Spinal cord (tissue), 10 donors: ENCODE measurements around the gene NCCRP1. TPM values are rescaled to one million over a fixed set of nuclear protein-coding genes. Genes with fewer than 3 reads are reported as not detected.

ENCODE experiments used
- DNase-seq, 6 donors: peaks; one replicate each; pipeline versions ENCODE4 v3.0.0 to v3.0.0-alpha.2; 2013 to 2015; ENCODE audit warnings: low spot score in 6 of 6, low read depth in 4 of 6
- H3K27ac ChIP-seq: one replicate; pipeline ENCODE4 v1.5.1; 2013; ENCODE audit warnings: low read depth, low read length, control low read depth
- H3K27me3 ChIP-seq: one replicate; pipeline ENCODE4 v1.6.1; 2013; ENCODE audit warnings: low read length; ENCODE audit not compliant: control insufficient read depth, insufficient read depth
- H3K36me3 ChIP-seq: one replicate; pipeline ENCODE4 v1.6.1; 2013; ENCODE audit warnings: low read length; ENCODE audit not compliant: control insufficient read depth, insufficient read depth
- H3K4me1 ChIP-seq: one replicate; pipeline ENCODE4 v1.6.1; 2013; ENCODE audit warnings: low read length; ENCODE audit not compliant: control insufficient read depth, insufficient read depth
- H3K4me3 ChIP-seq: one replicate; pipeline ENCODE4 v1.5.1; 2013; ENCODE audit warnings: low read depth, low read length, control low read depth
- H3K9me3 ChIP-seq: one replicate; pipeline ENCODE4 v1.6.1; 2013; ENCODE audit warnings: low read length; ENCODE audit not compliant: control insufficient read depth, insufficient read depth
- WGBS: methylation state at CpG from one replicate; pipeline ENCODE4 v1.1.5; 2013; ENCODE audit warnings: missing lambda C conversion rate; ENCODE audit not compliant: insufficient coverage; 5-methylcytosine and 5-hydroxymethylcytosine counted together
- polyA plus RNA-seq, 2 donors: library from polyadenylated mRNA; unstranded; fragments of 120-200 nt; gene quantifications; one replicate each; pipeline ENCODE4 v1.2.1, GENCODE V29; 2013; ENCODE audit not compliant: insufficient read length in 2 of 2
- total RNA-seq, 2 donors: library from RNA; depleted of rRNA in 1 of 2; stranded (reverse); fragments of 120-200 nt in 1 of 2; fragments of >200 nt in 1 of 2; gene quantifications; one replicate each; pipeline versions ENCODE4 v1.2.3 to v1.2.4, GENCODE V29; 2013 to 2014
- donor health status: healthy.

NCCRP1 gene
- total and polyA plus RNA-seq, 4 donors: 0.10 to 0.29 (median 0.16) TPM

GRCh38 chr19:39177736-39178135 is 19.0 kb upstream of the NCCRP1 start:
- H3K4me3 ChIP-seq: no peak overlapping the region
- WGBS: 95% methylated on average over 5 of the region's 11 CpGs
- no peak overlapping the region for H3K27ac ChIP-seq
- DNase-seq: no peak
- H3K4me1 ChIP-seq: no peaks in the 10 kb centered on the region
- no peaks in the 10 kb centered on the region for H3K9me3 ChIP-seq
- H3K27me3 ChIP-seq: no peaks in the 10 kb centered on the region
- peaks cover 91% of the 10 kb centered on the region for H3K36me3 ChIP-seq

DNA sequence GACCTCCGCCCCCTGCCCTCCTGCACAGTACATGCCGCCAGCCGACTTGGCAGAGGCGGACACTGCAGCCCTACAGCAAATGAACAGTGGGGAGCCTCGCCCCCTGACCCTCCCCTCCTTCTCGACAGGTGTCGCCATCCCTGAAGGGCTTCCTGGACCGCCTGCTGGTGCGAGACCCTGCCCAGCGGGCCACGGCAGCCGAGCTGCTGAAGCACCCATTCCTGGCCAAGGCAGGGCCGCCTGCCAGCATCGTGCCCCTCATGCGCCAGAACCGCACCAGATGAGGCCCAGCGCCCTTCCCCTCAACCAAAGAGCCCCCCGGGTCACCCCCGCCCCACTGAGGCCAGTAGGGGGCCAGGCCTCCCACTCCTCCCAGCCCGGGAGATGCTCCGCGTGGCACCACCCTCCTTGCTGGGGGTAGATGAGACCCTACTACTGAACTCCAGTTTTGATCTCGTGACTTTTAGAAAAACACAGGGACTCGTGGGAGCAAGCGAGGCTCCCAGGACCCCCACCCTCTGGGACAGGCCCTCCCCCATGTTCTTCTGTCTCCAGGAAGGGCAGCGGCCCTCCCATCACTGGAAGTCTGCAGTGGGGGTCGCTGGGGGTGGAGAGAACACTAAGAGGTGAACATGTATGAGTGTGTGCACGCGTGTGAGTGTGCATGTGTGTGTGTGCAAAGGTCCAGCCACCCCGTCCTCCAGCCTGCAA is 18.3 kb upstream of the NCCRP1 start:
- H3K27ac ChIP-seq: no peak overlapping the region
- no peak for DNase-seq
- no peaks in the 10 kb centered on the region for H3K9me3 ChIP-seq
- H3K36me3 ChIP-seq: peaks cover 84% of the 10 kb centered on the region
- H3K4me3 ChIP-seq: no peak overlapping the region
- H3K27me3 ChIP-seq: no peaks in the 10 kb centered on the region
- H3K4me1 ChIP-seq: no peaks in the 10 kb centered on the region
- WGBS: 93% methylated on average over 25 of the region's 30 CpGs

GRCh38 chr19:39179754-39180153 is 17.0 kb upstream of the NCCRP1 start:
- no peak overlapping the region for H3K27ac ChIP-seq
- WGBS: 85% methylated on average over 6 of the region's 10 CpGs

GRCh38 chr19:39180749-39181148 is 16.0 kb upstream of the NCCRP1 start:
- Histone ChIP-seq H3K27me3 (no peaks in the 10 kb centered on the region), H3K36me3 (peaks cover 61% of the 10 kb centered on the region), H3K27ac (no peak overlapping the region), H3K4me3 (no peak overlapping the region), H3K9me3 (no peaks in the 10 kb centered on the region), H3K4me1 (no peaks in the 10 kb centered on the region)
- 89% methylated on average over 9 of the region's 9 CpGs for WGBS
- no peak for DNase-seq

More at GRCh38 chr19:39179754-39180153, 17.0 kb upstream of the NCCRP1 start:
- Histone ChIP-seq H3K4me3 (no peak overlapping the region), H3K4me1 (no peaks in the 10 kb centered on the region), H3K36me3 (peaks cover 71% of the 10 kb centered on the region), H3K9me3 (no peaks in the 10 kb centered on the region), H3K27me3 (no peaks in the 10 kb centered on the region)
- no peak for DNase-seq

DNA sequence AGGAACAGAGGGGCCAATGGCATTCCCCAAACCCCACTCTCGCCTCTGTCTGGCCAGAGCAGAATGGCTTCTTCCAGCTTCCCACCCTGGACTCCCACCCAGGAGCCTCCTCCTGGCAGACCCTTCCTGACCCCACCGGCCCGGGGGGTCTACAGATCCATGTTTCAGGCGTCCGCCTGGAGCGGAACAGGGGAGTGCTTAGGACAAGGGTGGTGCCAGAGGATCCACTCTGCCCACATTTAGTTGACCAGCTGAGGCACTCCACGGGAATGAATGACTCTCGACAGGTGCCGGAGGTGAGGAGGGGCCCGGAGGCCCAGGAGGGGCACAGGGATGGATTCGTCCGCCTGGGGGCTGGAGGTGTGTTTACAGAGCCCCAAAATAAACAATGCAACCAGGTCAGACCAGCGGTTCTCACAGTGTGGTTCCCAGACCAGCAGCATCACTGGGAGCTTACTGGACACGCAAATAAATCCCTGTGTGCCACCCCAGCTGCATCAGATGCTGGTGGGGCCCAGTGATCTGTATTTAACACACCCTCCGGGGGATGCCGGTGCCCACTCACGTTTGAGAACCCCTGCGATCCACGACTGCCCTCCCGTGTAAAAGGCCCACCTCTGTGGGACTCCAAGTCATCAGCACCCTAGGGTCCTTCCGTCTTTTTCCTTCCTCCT is 15.1 kb upstream of the NCCRP1 start:
- WGBS: 88% methylated on average over 20 of the region's 21 CpGs
- peaks cover 54% of the 10 kb centered on the region for H3K36me3 ChIP-seq
- no peaks in the 10 kb centered on the region for H3K9me3 ChIP-seq
- no peaks in the 10 kb centered on the region for H3K4me1 ChIP-seq
- H3K27me3 ChIP-seq: no peaks in the 10 kb centered on the region
- no peak overlapping the region for H3K4me3 ChIP-seq
- H3K27ac ChIP-seq: no peak overlapping the region
- no peak for DNase-seq

GRCh38 chr19:39182174-39182505 is 14.6 kb upstream of the NCCRP1 start:
- peaks cover 49% of the 10 kb centered on the region for H3K36me3 ChIP-seq
- H3K9me3 ChIP-seq: no peaks in the 10 kb centered on the region
- no peaks in the 10 kb centered on the region for H3K4me1 ChIP-seq
- no peaks in the 10 kb centered on the region for H3K27me3 ChIP-seq
- no CpG with 5 or more reads among the region's 4 CpGs for WGBS
- no peak for DNase-seq
- H3K27ac ChIP-seq: no peak overlapping the region
- H3K4me3 ChIP-seq: no peak overlapping the region

DNA sequence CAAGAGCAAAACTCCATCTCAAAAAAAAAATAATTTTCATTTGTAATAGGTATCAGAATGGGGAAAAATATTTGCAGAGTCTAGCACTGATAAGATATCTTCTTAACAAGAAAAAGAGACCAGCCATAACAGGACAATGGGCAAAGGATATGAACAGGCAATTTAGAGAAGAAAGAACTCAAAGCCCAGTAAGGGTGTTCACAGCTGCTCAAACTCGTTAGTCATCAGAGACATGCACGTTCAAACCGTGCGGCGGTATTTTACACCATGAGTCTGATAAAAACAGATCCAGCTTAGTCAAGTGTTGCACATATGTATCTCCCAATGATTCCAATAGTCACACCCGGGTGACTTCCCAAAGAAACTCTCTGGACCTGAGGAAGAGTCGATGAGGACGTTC is 13.7 kb upstream of the NCCRP1 start:
- Histone ChIP-seq H3K36me3 (peaks cover 39% of the 10 kb centered on the region), H3K4me1 (no peaks in the 10 kb centered on the region), H3K4me3 (no peak overlapping the region), H3K9me3 (no peaks in the 10 kb centered on the region), H3K27ac (no peak overlapping the region), H3K27me3 (no peaks in the 10 kb centered on the region)
- WGBS: 94% methylated on average over 5 of the region's 8 CpGs
- no peak for DNase-seq

GRCh38 chr19:39186391-39186790 is 10.4 kb upstream of the NCCRP1 start:
- no peaks in the 10 kb centered on the region for H3K27me3 ChIP-seq
- no peak for DNase-seq
- peaks cover 6% of the 10 kb centered on the region for H3K36me3 ChIP-seq
- H3K4me1 ChIP-seq: no peaks in the 10 kb centered on the region
- H3K9me3 ChIP-seq: no peaks in the 10 kb centered on the region
- WGBS: no CpG with 5 or more reads among the region's 8 CpGs
- H3K27ac ChIP-seq: no peak overlapping the region
- no peak overlapping the region for H3K4me3 ChIP-seq

DNA sequence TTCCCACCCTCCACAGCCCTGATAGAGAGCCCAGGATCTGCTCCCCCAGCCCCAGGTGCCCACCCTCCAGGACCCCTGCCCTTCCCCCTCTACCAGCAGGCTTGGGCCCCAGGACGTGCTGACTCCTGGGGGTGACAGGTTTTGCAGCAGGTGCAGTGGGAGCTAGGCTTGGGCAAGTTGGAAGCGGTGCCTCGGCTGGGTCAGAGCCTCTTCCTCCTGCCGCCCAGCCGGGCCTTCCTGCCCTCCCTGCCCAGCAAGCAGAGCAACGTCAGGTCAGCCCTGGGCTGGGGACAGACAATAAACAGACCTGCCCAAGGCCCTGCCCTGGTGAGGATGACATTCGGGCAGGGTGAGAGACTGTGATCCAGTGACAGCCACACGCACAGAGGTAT is 9.2 kb upstream of the NCCRP1 start:
- H3K9me3 ChIP-seq: no peaks in the 10 kb centered on the region
- 55% methylated on average over 7 of the region's 8 CpGs for WGBS
- DNase-seq: no peak
- no peaks in the 10 kb centered on the region for H3K36me3 ChIP-seq
- H3K4me3 ChIP-seq: no peak overlapping the region
- H3K4me1 ChIP-seq: no peaks in the 10 kb centered on the region
- H3K27ac ChIP-seq: no peak overlapping the region
- no peaks in the 10 kb centered on the region for H3K27me3 ChIP-seq

DNA sequence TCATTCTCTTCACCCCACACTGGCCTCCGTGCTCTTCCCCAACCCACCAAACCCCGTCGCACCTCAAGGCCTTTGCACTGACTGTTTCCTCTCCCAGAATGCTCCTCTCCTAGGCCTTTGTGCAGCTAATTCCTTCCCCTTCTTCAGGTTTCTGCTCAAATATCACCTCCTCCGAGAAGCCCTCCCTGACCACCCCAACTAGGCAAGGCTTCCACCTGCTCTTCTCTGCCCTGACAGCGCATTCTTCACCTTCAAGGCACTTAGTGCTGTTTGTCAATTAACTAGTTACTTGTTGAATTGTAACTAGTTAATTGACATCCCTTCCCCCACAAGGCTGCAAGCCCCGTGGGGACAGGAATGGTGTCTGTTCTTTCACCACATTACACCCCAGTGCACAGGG is 7.8 kb upstream of the NCCRP1 start:
- no peaks in the 10 kb centered on the region for H3K27me3 ChIP-seq
- no peak overlapping the region for H3K27ac ChIP-seq
- H3K4me1 ChIP-seq: no peaks in the 10 kb centered on the region
- H3K4me3 ChIP-seq: no peak overlapping the region
- no peaks in the 10 kb centered on the region for H3K36me3 ChIP-seq
- DNase-seq: no peak
- WGBS: 89% methylated on average over 3 of the region's 6 CpGs
- no peaks in the 10 kb centered on the region for H3K9me3 ChIP-seq
